Transverse colon (tissue), 4 donors: ENCODE data around the gene PDE10A. TPM values are rescaled to one million over a fixed set of nuclear protein-coding genes. Genes with fewer than 3 reads are reported as not detected.

Experiments used
- DNase-seq: peaks from one replicate; pipeline ENCODE4 v3.0.0-alpha.2; 2019
- H3K27ac ChIP-seq, 4 donors: fragments of 200-600 bp; sonication (generic); 2 replicates each; pipeline ENCODE4 v1.5.1; 2016 to 2018; ENCODE audit warnings: inconsistent platforms in 4 of 4
- H3K27me3 ChIP-seq: fragments of 200-600 bp; sonication (generic); 2 replicates; pipeline ENCODE4 v1.5.1; 2017; ENCODE audit warnings: inconsistent platforms
- H3K36me3 ChIP-seq, 4 donors: fragments of 200-600 bp; sonication (generic); 2 replicates each; pipeline ENCODE4 v1.5.1; 2017 to 2019; ENCODE audit warnings: inconsistent platforms in 4 of 4
- H3K4me1 ChIP-seq, 4 donors: fragments of 200-600 bp; sonication (generic); 2 replicates each; pipeline ENCODE4 v1.5.1; 2017 to 2020; ENCODE audit warnings: inconsistent platforms in 4 of 4
- H3K4me3 ChIP-seq, 4 donors: fragments of 200-600 bp; sonication (generic); 1 replicate in 1 of 4; 2 replicates in 3 of 4; pipeline versions ENCODE4 v1.5.1 to v1.6.1; 2017 to 2019; ENCODE audit warnings: inconsistent platforms in 4 of 4
- H3K9me3 ChIP-seq, 2 donors: fragments of 200-600 bp; sonication (generic); 2 replicates each; pipeline ENCODE4 v1.5.1; 2017 to 2019; ENCODE audit warnings: inconsistent platforms in 2 of 2
- EP300 ChIP-seq: sonication (generic); formaldehyde crosslinking; IDR thresholded peaks from one replicate; pipeline ENCODE4 v1.6.1; 2017; ENCODE audit warnings: antibody characterized with exemption, low read depth
- POLR2A ChIP-seq: fragments of 450-650 bp; IDR thresholded peaks from one replicate; pipeline ENCODE4 v1.6.1; 2016; ENCODE audit warnings: antibody characterized with exemption, mild to moderate bottlenecking, moderate library complexity
- POLR2AphosphoS5 ChIP-seq, 3 donors: sonication (generic); formaldehyde crosslinking; IDR thresholded peaks; one replicate each; pipeline ENCODE4 v1.6.1; 2016; ENCODE audit warnings: antibody characterized with exemption in 3 of 3
- WGBS, 2 donors: methylation state at CpG; one replicate each; pipeline ENCODE4 v1.1.5; 2018; ENCODE audit warnings: low coverage in 1 of 2; 5-methylcytosine and 5-hydroxymethylcytosine counted together
- in situ Hi-C, 4 donors: fragments of 200-750 bp; cut with MboI; loops; one replicate each; pipeline versions ENCODE4 v1.15.0 to v1.15.1; 2017; ENCODE audit warnings: low sequenced_read_pairs in 3 of 4, low pct_ligation_motif_present in 1 of 4, low pct_unique_long_range_greater_than_20kb in 1 of 4
- intact Hi-C: fragments of 100-400 bp; cut with DNase I; formaldehyde crosslinking; loops from one replicate; pipeline ENCODE4 v1.15.1; 2023; ENCODE audit warnings: low total_unique reads
- total RNA-seq, 4 donors: library from RNA; depleted of rRNA; stranded (reverse); fragments of >200 nt; gene quantifications; one replicate each; pipeline ENCODE4 v1.1.0, GENCODE V29; 2016
- TF ChIP-seq, protein P1 (sequence below), 5 experiments: fragments of 200-600 bp in 3 of 5; fragments of 450-650 bp in 2 of 5; sonication (generic) in 3 of 5; IDR thresholded peaks; 1 replicate in 2 of 5; 2 replicates in 3 of 5; pipeline ENCODE4 v1.5.1; 2016 to 2017; ENCODE audit warnings: antibody characterized with exemption in 5 of 5, inconsistent platforms in 3 of 5, mild to moderate bottlenecking in 2 of 5, moderate library complexity in 1 of 5

Gene PDE10A
- total RNA-seq, 4 donors from 2014 or later: 1.4 to 15.3 (median 4.3) TPM

DNA sequence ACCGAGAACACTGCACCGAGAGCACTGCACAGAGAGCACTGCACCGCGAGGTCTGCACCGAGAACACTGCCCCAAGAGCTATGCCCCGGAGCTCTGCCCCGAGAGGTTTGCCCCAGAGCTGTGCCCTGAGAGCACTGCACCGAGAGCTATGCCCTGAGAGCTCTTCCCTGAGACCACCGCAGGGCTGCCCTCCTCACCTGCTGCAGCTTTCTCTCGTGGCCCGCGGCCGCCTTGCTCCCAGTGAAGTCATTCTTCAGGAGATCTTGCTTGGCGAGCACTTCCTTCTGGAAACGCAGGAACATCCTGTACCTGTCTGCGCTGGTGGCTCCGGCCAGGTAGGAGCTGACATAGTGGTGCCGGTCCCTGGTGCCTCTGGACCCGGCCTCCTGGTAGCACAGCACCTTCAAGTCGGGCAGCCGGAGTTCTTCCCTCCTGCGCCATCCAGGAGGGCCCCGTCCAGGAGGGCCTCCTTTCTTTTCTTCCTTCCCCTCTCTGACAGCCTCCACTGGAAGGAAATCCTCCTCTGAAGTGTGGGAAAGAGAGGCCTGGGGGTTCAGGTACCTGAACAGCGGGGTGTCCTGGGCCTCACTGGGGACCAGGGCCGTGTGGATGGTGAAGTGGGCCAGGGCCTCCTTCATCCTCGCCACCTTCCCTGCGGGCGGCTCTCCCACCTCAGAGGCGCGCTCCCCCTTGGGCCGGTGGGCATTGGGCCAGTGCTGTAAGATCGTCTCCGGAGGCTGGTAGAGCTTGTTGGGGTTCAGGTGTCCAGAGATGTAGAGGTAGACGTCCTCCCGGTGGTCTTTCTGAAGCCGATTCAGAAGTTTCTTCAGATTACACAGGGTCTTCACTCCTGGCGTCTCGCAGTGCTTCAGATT is 361.4 kb downstream of the PDE10A start:
- Histone ChIP-seq H3K27me3 (no peaks in the 10 kb centered on the region), H3K4me3 (no peak overlapping the region), H3K36me3 (no peaks in the 10 kb centered on the region), H3K4me1 (no peaks in the 10 kb centered on the region), H3K9me3 (no peaks in the 10 kb centered on the region), H3K27ac (no peak overlapping the region)
- WGBS, 2 donors: 93% methylated on average over 38 of the region's 38 CpGs; no CpG with 5 or more reads in 1 of the 2 donors
- no peak for DNase-seq
- no peak for TF ChIP-seq POLR2A
- no peak for TF ChIP-seq POLR2AphosphoS5 (IDR thresholded peaks at IDR 0.05)
- intact Hi-C loops: no loop called here
- in situ Hi-C loops: no loop called here

DNA sequence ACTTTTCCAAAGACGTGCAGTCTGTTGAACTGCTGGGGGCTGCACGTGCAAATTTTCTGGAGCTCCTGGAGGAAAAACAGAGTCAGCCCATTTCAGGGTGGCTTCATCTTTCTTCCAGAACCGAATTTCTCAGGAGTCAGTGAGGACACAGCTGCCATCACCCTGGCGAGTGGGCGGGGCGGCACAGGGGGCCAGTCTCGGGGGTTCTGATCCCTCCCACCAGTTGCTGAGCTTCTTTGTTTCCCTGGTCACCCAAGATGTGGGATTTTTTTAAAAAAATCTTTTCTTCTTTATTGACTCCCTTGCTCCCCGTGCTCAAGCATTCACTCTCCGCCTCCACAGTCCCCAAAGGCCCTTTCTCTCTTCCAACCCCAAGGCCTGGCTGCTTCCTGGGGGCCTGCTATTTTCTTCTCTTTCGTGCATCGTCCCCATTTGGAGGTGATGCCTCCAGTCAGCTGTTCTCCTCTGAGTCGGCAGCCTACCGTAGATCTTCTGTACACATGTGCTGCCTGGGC is 362.6 kb downstream of the PDE10A start:
- DNase-seq: no peak
- no peaks in the 10 kb centered on the region for H3K9me3 ChIP-seq
- in situ Hi-C loops: no loop called here
- H3K27ac ChIP-seq: no peak overlapping the region
- WGBS, 2 donors: 78 to 91% methylated on average over 4 to 13 of the region's 13 CpGs
- no peaks in the 10 kb centered on the region for H3K27me3 ChIP-seq
- no peaks in the 10 kb centered on the region for H3K4me1 ChIP-seq
- intact Hi-C loops: no loop called here
- TF ChIP-seq POLR2A (no peak), EP300 (no peak), POLR2AphosphoS5 (IDR thresholded peaks at IDR 0.05) (no peak)
- TF ChIP-seq, protein P1, sequence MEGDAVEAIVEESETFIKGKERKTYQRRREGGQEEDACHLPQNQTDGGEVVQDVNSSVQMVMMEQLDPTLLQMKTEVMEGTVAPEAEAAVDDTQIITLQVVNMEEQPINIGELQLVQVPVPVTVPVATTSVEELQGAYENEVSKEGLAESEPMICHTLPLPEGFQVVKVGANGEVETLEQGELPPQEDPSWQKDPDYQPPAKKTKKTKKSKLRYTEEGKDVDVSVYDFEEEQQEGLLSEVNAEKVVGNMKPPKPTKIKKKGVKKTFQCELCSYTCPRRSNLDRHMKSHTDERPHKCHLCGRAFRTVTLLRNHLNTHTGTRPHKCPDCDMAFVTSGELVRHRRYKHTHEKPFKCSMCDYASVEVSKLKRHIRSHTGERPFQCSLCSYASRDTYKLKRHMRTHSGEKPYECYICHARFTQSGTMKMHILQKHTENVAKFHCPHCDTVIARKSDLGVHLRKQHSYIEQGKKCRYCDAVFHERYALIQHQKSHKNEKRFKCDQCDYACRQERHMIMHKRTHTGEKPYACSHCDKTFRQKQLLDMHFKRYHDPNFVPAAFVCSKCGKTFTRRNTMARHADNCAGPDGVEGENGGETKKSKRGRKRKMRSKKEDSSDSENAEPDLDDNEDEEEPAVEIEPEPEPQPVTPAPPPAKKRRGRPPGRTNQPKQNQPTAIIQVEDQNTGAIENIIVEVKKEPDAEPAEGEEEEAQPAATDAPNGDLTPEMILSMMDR (IDR thresholded peaks at IDR 0.05): no peak
- no peaks in the 10 kb centered on the region for H3K36me3 ChIP-seq
- no peak overlapping the region for H3K4me3 ChIP-seq

DNA sequence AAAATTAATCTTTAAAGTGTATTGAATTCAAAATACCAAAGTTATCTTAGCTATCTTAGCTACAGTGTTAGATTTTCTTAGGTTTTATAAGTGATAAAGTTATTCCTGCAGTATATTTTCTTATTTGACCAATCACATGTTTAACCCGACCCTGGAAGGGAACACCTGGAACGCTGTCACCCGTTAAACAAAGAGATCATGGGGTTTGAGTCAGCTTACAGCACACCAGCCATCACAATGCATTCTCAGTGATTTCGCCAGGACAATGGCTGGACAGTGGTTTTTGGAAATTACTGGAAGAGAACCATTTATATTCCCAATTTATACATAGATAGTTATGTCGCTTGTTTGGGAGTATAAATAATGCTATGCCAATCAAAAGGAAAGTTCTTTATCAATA is 364.2 kb downstream of the PDE10A start:
- TF ChIP-seq EP300 (no peak), POLR2A (no peak), POLR2AphosphoS5 (IDR thresholded peaks at IDR 0.05) (no peak)
- TF ChIP-seq, protein P1 (IDR thresholded peaks at IDR 0.05): no peak
- Histone ChIP-seq H3K4me3 (no peak overlapping the region), H3K9me3 (no peaks in the 10 kb centered on the region), H3K27ac (no peak overlapping the region), H3K27me3 (no peaks in the 10 kb centered on the region), H3K36me3 (no peaks in the 10 kb centered on the region), H3K4me1 (no peaks in the 10 kb centered on the region)
- WGBS, 2 donors: 79 to 88% methylated on average over 5 of the region's 5 CpGs
- DNase-seq: no peak
- intact Hi-C loops: no loop called here
- in situ Hi-C loops: no loop called here

DNA sequence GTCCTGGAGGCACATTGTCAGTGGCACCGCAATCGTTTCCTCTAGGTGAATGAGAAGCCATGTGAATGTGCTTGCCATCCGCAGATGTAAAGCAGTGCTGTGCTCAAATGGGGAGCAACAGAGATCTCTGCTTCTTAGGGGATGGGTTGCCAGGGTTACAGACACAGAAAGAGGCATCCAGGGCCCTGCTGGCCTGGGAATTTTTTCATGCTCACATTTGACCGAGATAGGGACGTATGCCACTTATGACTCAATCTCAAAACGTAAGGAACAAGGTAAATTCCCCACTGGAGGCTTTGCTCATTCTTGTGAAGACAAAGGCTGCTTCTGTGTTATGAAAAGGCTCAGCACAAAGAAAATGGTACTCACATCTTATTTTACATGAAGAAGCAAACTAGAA is 364.6 kb downstream of the PDE10A start:
- TF ChIP-seq, protein P1 (IDR thresholded peaks at IDR 0.05): no peak
- TF ChIP-seq POLR2AphosphoS5 (IDR thresholded peaks at IDR 0.05): no peak
- no peak for TF ChIP-seq EP300
- no peak for TF ChIP-seq POLR2A
- 87 to 91% methylated on average over 4 to 6 of the region's 6 CpGs for WGBS, 2 donors
- H3K27me3 ChIP-seq: no peaks in the 10 kb centered on the region

More for the DNA sequence above, 364.6 kb downstream of the PDE10A start:
- H3K27ac ChIP-seq: no peak overlapping the region
- in situ Hi-C loops: no loop called here
- H3K9me3 ChIP-seq: no peaks in the 10 kb centered on the region
- no peak overlapping the region for H3K4me3 ChIP-seq
- DNase-seq: no peak
- no peaks in the 10 kb centered on the region for H3K4me1 ChIP-seq
- no peaks in the 10 kb centered on the region for H3K36me3 ChIP-seq
- intact Hi-C loops: no loop called here
